Uterus (tissue), 4 donors: ENCODE results near the gene PMS1. TPM values are rescaled to one million over a fixed set of nuclear protein-coding genes. Genes with fewer than 3 reads are reported as not detected.

Experiments used
- DNase-seq, 2 donors: peaks; one replicate each; pipeline ENCODE4 v3.0.0-alpha.2; 2019 to 2020
- H3K27ac ChIP-seq, 2 donors: fragments of 200-600 bp; sonication (generic); 1 replicate in 1 of 2; 2 replicates in 1 of 2; pipeline ENCODE4 v1.5.1; 2016 to 2018
- H3K27me3 ChIP-seq, 2 donors: fragments of 200-600 bp; sonication (generic); one replicate each; pipeline ENCODE4 v1.5.1; 2018 to 2019; ENCODE audit warnings: control low read depth in 1 of 2
- H3K36me3 ChIP-seq, 2 donors: fragments of 200-600 bp; sonication (generic); one replicate each; pipeline ENCODE4 v1.5.1; 2019; ENCODE audit warnings: control low read depth in 1 of 2
- H3K4me1 ChIP-seq, 2 donors: fragments of 200-600 bp; sonication (generic); one replicate each; pipeline ENCODE4 v1.5.1; 2018 to 2019; ENCODE audit warnings: control low read depth in 1 of 2
- H3K4me3 ChIP-seq, 2 donors: fragments of 200-600 bp; sonication (generic); 1 replicate in 1 of 2; 2 replicates in 1 of 2; pipeline ENCODE4 v1.5.1; 2018 to 2019; ENCODE audit warnings: mild to moderate bottlenecking in 1 of 2
- H3K9me3 ChIP-seq, 2 donors: fragments of 200-600 bp; sonication (generic); one replicate each; pipeline ENCODE4 v1.5.1; 2019; ENCODE audit warnings: control low read depth in 1 of 2
- POLR2A ChIP-seq, 2 donors: fragments of 450-650 bp; IDR thresholded peaks; one replicate each; pipeline ENCODE4 v1.6.1; 2016; ENCODE audit warnings: antibody characterized with exemption in 2 of 2, mild to moderate bottlenecking in 1 of 2, moderate library complexity in 1 of 2
- intact Hi-C: fragments of 100-400 bp; cut with DNase I; formaldehyde crosslinking; loops from one replicate; pipeline ENCODE4 v1.15.1; 2023; ENCODE audit warnings: low total_unique reads
- total RNA-seq, 4 donors: library from RNA; depleted of rRNA in 3 of 4; stranded (reverse); fragments of >200 nt in 3 of 4; gene quantifications; one replicate each; pipeline versions ENCODE4 v1.1.0 to v1.2.4, GENCODE V29; 2014 to 2023
- TF ChIP-seq, protein P1 (sequence below), 4 experiments: fragments of 200-600 bp in 2 of 4; fragments of 450-650 bp in 2 of 4; sonication (generic) in 2 of 4; IDR thresholded peaks; one replicate each; pipeline ENCODE4 v1.5.1; 2016 to 2019; ENCODE audit warnings: antibody characterized with exemption in 4 of 4, mild to moderate bottlenecking in 2 of 4, moderate library complexity in 1 of 4
- donor health status: DM: yes; HTN: yes; CAD: no.

The PMS1 gene
- total RNA-seq, 4 donors from 2014 or later, result 25.0 to 149 (median 58.5) TPM

DNA sequence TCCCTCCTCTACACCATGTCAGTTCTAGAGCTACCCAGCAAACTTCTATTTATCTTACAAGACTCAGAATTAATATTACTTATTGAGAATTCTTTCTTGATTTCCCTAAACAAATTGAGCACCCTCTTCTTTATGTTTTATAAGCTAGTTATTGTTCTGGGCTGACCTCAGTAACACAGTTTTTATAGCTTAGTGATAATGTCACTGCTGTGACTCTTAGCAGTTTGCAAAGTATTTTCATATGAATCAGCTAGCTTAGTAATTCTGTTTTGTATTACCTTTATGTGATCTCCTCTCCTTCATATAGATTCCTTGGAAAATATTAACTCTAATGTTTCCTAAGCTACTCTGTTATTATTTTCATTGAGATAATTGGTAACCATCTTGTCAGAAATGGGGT lies 114.9 kb downstream of the PMS1 start:
- H3K4me1 ChIP-seq, result no peaks in the 10 kb centered on the region
- H3K27ac ChIP-seq, result no peak overlapping the region
- no peaks in the 10 kb centered on the region for H3K9me3 ChIP-seq
- no peak overlapping the region for H3K4me3 ChIP-seq
- peaks cover 0 to 3% of the 10 kb centered on the region in 2 donors for H3K27me3 ChIP-seq
- no peak for DNase-seq
- intact Hi-C loops, result no loop called here
- TF ChIP-seq, protein P1, sequence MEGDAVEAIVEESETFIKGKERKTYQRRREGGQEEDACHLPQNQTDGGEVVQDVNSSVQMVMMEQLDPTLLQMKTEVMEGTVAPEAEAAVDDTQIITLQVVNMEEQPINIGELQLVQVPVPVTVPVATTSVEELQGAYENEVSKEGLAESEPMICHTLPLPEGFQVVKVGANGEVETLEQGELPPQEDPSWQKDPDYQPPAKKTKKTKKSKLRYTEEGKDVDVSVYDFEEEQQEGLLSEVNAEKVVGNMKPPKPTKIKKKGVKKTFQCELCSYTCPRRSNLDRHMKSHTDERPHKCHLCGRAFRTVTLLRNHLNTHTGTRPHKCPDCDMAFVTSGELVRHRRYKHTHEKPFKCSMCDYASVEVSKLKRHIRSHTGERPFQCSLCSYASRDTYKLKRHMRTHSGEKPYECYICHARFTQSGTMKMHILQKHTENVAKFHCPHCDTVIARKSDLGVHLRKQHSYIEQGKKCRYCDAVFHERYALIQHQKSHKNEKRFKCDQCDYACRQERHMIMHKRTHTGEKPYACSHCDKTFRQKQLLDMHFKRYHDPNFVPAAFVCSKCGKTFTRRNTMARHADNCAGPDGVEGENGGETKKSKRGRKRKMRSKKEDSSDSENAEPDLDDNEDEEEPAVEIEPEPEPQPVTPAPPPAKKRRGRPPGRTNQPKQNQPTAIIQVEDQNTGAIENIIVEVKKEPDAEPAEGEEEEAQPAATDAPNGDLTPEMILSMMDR (IDR thresholded peaks at IDR 0.05), result no peak
- no peak for TF ChIP-seq POLR2A (IDR thresholded peaks at IDR 0.05)
- no peaks in the 10 kb centered on the region for H3K36me3 ChIP-seq

GRCh38 chr2:189900726-189901125 lies 116.5 kb downstream of the PMS1 start:
- H3K36me3 ChIP-seq, result no peaks in the 10 kb centered on the region
- H3K4me1 ChIP-seq, result no peaks in the 10 kb centered on the region
- H3K27ac ChIP-seq, result no peak overlapping the region
- intact Hi-C loops, result no loop called here
- no peaks in the 10 kb centered on the region for H3K9me3 ChIP-seq
- TF ChIP-seq POLR2A (IDR thresholded peaks at IDR 0.05), result no peak
- TF ChIP-seq, protein P1 (IDR thresholded peaks at IDR 0.05), result no peak
- peaks cover 0 to 3% of the 10 kb centered on the region in 2 donors for H3K27me3 ChIP-seq
- H3K4me3 ChIP-seq, result no peak overlapping the region
- no peak for DNase-seq

DNA sequence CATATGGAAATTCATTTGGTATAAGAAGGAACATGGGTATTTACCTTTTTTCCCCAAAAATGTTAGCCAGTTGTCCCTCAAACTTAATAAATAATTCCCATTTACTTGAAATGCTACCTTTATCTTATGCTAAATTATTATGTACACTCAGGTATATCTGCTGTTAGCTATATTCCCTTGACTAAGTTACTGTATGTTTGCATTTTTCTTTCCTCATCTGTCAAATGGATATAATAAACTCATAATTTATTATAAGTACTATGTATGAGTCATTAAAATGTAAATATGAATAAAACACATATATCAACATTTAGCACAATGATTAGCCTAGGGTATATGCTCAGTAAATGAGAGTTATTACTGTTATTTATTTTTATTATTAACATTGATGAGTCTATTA lies 117.4 kb downstream of the PMS1 start:
- Histone ChIP-seq H3K36me3 (no peaks in the 10 kb centered on the region), H3K27ac (no peak overlapping the region), H3K4me1 (no peaks in the 10 kb centered on the region), H3K27me3 (peaks cover 0 to 3% of the 10 kb centered on the region in 2 donors), H3K4me3 (no peak overlapping the region), H3K9me3 (no peaks in the 10 kb centered on the region)
- intact Hi-C loops, result no loop called here
- no peak for DNase-seq
- TF ChIP-seq, protein P1 (IDR thresholded peaks at IDR 0.05), result no peak
- TF ChIP-seq POLR2A (IDR thresholded peaks at IDR 0.05), result no peak

DNA sequence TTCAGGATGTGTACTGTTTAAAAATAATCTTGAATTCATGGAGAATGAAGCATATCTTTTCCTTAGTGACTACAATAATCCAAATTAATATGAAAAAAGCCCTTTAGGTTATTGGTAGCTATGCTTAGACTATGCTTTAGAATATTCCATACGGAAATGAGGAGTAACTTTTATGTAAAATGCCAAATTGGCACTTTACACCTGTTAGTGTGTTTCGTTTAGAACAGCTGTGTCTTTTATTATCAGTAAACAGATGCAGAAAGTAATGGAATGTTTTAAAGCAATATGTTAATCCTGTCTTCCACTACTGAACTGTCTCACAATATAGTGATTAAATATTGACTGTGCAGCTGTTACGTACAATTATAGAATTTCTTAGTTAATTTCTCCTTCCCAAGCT lies 129.6 kb downstream of the PMS1 start:
- Histone ChIP-seq H3K4me1 (no peaks in the 10 kb centered on the region), H3K27ac (no peak overlapping the region), H3K36me3 (no peaks in the 10 kb centered on the region), H3K27me3 (no peaks in the 10 kb centered on the region), H3K9me3 (no peaks in the 10 kb centered on the region), H3K4me3 (no peak overlapping the region)
- TF ChIP-seq POLR2A (IDR thresholded peaks at IDR 0.05), result no peak
- TF ChIP-seq, protein P1 (IDR thresholded peaks at IDR 0.05), result no peak
- DNase-seq, result no peak
- intact Hi-C loops, result no loop called here

- H3K4me3 ChIP-seq, result no peak overlapping the region
- no peaks in the 10 kb centered on the region for H3K9me3 ChIP-seq
- intact Hi-C loops, result no loop called here
- TF ChIP-seq, protein P1 (IDR thresholded peaks at IDR 0.05), result no peak
- no peak for TF ChIP-seq POLR2A (IDR thresholded peaks at IDR 0.05)
- no peak overlapping the region for H3K27ac ChIP-seq
- H3K27me3 ChIP-seq, result no peaks in the 10 kb centered on the region
- no peaks in the 10 kb centered on the region for H3K4me1 ChIP-seq
- no peaks in the 10 kb centered on the region for H3K36me3 ChIP-seq
- DNase-seq, result no peak
These were observed 132.4 kb downstream of the PMS1 start for GRCh38 chr2:189916651-189917050.

Other genes with a start within 250 kb of the PMS1 start
- gene SLC40A1, start 203.7 kb upstream of the PMS1 start, total RNA-seq, result 100 to 1,000 TPM in 3 of 4 donors, 10 to 100 TPM in 1; 87.1 to 252 (median 176) TPM
- 10 to 100 TPM; 46.2 to 94.4 (median 56.6) TPM for gene ASNSD1, start 123.0 kb upstream of the PMS1 start, total RNA-seq
- 10 to 100 TPM in 2 of 4 donors, 1 to 10 TPM in 2; 2.6 to 47.0 (median 18.5) TPM for gene ANKAR, start 109.8 kb upstream of the PMS1 start, total RNA-seq
- gene OSGEPL1, start 21.7 kb upstream of the PMS1 start, total RNA-seq, result 10 to 100 TPM in 1 of 4 donors, 1 to 10 TPM in 3; 3.6 to 28.2 (median 6.2) TPM
- 10 to 100 TPM; 29.7 to 92.8 (median 66.9) TPM for gene ORMDL1, start 111 bp upstream of the PMS1 start, total RNA-seq